Medulla oblongata (tissue), 1 donor: ENCODE data around the gene FAM50A.

Source experiments
- DNase-seq: peaks from one replicate; pipeline ENCODE4 v3.0.0-alpha.2; 2015; ENCODE audit errors: extremely low spot score

The FAM50A gene

GRCh38 chrX:154463611-154464220 lies 19.8 kb downstream of the FAM50A start:
- DNase-seq = no peak

GRCh38 chrX:154464806-154465365 lies 20.9 kb downstream of the FAM50A start:
- no peak for DNase-seq

DNA sequence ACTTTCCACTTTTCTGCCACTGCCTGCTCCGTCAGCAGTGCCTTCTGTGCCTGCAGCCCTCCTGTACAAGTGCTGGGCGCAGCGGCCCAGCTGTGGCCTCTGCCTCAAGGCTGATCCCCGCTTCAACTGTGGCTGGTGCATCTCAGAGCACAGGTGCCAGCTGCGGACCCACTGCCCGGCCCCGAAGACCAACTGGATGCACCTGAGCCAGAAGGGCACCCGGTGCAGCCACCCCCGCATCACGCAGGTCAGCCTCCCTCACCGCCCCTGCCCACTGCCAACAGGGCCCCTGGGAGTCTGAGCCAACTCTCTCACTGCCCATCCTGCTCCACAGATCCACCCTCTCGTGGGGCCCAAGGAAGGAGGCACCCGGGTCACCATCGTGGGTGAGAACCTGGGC lies 21.7 kb downstream of the FAM50A start:
- DNase-seq = no peak

DNA sequence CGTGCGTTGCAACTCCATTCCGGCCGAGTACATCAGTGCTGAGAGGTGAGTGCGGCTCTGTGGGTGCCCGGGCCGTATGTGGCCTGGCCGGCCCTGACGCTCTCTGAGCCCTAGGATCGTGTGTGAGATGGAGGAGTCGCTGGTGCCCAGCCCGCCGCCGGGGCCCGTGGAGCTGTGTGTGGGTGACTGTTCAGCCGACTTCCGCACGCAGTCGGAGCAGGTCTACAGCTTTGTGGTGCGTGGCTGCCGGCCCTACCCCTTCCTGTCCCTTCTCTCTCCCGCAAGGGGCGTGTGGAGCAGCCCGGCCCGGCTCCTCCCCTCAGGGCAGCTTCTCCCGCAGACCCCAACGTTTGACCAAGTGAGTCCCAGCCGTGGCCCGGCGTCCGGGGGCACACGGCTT lies 22.1 kb downstream of the FAM50A start:
- DNase-seq = no peak

DNA sequence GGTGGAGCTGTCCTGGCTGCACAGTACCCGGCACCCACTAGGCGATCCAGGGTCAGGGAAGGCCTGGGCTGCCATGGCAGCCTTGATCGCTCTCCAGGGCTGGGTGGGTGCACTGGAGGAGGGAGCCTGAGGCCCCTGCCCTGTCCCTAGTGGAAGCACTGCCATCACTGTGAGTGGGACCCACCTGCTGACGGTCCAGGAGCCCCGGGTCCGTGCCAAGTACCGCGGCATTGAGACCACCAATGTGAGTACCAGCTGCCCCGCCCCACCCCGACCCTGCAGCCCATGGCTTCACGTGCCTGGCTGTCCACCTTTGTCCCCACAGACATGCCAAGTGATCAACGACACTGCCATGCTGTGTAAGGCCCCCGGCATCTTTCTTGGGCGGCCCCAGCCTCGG lies 23.0 kb downstream of the FAM50A start:
- DNase-seq = no peak

GRCh38 chrX:154467556-154467955 lies 23.6 kb downstream of the FAM50A start:
- DNase-seq = no peak

DNA sequence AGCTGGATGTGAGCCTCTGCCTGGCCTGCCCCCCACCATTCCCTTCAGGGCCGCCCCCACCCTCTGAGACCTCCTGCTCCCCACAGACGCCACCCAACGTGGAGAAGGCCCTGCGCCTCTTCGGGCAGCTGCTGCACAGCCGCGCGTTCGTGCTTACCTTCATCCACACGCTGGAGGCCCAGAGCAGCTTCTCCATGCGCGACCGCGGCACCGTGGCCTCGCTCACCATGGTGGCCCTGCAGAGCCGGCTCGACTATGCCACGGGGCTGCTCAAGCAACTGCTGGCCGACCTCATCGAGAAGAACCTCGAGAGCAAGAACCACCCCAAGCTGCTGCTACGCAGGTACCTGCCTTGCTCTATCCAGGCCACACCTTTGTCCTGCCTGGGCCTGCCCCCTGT lies 24.3 kb downstream of the FAM50A start:
- no peak for DNase-seq

DNA sequence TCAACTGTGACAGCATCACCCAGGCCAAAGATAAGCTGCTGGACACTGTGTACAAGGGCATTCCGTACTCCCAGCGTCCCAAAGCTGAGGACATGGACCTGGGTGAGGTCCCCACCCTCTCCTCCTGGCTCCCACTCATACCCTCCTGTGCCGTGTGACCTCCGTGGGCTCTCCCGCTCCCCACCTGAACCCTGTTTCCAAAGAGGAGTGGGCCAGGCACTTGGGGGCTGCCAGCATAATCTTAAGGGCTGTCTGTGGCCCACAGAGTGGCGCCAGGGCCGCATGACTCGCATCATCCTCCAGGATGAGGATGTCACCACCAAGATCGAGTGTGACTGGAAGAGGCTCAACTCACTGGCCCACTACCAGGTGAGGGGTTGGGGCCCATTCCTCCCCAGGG lies 25.2 kb downstream of the FAM50A start:
- DNase-seq = no peak

DNA sequence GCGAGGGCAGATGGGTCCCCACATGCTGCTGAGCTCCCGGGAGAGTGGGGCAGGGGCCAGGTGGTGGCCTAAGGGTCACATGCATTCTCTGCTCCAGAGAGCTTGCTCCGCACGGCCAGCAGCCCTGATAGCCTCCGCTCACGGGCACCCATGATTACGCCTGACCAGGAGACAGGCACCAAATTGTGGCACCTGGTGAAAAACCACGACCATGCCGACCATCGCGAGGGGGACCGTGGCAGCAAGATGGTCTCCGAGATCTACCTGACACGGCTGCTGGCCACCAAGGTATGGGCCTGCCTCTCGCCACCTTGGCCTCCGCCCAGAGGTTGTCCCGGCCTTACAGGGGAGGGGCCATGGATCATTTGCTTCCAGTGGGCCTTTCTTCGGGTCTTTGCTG lies 25.9 kb downstream of the FAM50A start:
- no peak for DNase-seq

DNA sequence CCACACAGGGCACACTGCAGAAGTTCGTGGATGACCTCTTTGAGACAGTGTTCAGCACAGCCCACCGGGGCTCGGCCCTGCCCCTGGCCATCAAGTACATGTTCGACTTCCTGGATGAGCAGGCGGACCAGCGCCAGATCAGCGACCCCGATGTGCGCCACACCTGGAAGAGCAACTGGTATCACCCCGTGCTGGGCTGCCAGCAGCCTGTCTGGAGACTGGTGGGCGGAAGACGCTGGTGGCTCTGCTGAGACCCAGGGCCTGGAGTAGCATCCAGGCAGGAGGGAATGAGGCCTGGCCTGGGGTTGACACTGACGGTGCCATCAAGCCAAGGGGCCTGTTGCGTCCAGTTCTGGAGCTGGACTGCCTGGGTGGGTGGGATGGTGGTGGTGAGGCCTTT lies 26.5 kb downstream of the FAM50A start:
- DNase-seq = no peak

- DNase-seq = no peak
Observed at GRCh38 chrX:154470914-154471568, 27.1 kb downstream of the FAM50A start.

DNA sequence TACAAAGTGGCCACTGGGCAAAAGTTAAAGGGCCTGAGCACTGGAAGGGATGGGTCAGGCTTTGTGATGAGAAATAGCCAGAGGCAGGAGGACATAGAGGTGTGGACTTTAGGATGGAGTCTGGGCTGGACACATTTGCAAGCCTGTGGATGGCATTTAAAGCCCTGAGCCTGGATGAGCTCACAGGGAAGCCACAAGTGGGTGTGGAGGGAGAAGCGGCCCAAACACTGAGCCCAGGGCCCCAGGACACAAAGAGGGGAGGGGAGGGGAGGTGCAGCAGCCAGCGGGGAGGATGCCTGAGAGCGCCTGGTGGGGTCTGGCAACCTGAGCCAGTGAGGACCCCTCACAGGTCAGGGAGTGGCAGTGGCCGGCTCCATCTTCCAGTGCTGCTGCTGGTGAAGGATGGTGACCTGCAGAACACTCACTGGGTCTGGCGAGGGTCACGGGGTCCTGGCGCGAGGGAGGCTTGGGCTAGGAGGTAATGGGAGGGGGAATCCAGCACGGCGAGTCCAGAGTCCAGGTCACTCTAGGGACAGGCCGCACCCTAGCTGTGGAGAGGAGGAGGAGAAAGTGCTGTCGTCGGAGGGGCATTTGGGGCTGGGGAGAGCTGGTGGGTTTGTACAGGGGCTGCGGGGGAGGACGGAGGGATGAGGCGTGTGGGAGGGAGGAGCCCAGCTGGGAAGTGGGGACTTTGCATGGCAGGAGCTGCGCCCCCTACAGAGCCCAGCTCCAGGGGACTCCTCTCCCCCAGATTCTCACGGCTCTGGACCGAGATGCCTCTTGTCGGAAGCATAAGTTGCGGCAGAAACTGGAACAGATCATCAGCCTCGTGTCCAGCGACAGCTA lies 28.1 kb downstream of the FAM50A start:
- DNase-seq = no peak

DNA sequence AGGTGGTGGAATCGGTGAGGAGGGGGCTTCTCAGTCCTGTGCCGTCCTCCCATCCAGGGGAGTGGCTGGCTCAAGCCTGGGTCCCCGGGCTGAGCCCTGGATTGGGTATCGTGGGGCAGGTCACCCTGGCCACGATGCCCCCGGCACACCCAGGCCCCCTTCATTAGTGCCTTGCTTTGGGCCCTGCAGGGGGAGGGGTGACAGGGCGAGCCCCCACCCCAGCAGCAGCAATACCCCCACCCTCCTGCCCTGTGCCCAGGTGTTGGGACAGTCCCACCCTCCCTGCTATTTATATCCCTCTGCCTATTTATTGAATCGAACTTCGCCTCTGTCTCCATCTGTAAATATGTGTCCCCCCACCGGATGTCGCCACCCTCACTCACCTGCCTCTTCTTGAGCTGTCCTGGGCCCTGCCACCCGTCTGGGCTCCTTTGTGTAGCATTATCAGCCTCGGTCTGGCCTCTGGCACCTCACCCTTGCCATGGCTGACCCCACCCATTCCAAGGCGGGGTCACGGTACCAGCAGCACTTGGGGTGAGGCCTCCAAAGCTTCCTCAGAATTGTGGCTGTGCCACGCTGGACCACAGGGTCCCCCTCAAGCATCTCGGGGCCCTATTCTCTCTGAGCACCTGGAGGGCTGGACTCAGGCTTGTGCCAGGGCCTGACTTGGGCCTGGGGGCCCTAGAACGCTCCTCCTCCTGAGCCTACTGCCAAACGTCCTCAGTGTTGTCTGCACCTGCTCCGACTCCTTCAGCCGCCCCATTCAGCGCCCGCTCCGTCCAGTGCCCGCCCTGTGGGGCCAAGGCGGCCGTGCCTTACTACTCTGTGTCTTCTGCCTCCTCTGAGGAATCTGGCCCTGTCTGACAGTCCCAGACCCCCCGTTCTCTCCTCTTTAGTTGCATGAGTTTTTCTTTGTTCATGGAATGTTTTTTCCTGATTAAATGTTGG lies 29.0 kb downstream of the FAM50A start:
- no peak for DNase-seq

- DNase-seq = no peak
Observed at GRCh38 chrX:154473683-154474082, 29.7 kb downstream of the FAM50A start.

- no peak for DNase-seq
Observed at GRCh38 chrX:154476821-154477220, 32.9 kb downstream of the FAM50A start.

DNA sequence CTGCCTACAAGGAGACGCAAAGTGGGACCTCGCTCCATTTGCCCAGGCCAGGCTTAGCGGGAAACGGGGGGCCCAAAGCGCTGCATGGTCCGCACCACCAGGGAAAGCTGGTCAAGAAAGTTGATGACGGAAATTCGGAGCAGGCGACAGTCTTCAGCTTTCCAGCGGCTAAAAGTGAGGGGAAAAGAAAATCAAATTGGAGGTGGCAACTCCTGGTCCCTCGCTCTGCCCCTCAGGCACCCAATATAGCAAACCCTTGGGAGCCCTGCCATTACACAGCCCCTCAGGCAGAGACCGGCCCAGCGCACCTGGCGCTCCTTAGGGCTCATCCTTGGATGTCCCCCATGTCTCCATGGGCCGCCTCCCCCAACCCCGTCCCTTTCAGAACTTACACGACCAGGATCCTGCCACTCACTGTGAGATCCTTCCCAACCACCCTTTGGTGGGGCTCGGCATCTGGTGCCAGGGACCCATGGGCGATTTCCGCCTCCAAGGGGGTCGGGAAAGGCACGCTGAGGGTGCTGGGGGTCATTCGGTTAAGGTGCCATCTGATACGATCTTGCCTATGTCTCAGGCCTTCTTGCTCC lies 34.0 kb downstream of the FAM50A start:
- no peak for DNase-seq

DNA sequence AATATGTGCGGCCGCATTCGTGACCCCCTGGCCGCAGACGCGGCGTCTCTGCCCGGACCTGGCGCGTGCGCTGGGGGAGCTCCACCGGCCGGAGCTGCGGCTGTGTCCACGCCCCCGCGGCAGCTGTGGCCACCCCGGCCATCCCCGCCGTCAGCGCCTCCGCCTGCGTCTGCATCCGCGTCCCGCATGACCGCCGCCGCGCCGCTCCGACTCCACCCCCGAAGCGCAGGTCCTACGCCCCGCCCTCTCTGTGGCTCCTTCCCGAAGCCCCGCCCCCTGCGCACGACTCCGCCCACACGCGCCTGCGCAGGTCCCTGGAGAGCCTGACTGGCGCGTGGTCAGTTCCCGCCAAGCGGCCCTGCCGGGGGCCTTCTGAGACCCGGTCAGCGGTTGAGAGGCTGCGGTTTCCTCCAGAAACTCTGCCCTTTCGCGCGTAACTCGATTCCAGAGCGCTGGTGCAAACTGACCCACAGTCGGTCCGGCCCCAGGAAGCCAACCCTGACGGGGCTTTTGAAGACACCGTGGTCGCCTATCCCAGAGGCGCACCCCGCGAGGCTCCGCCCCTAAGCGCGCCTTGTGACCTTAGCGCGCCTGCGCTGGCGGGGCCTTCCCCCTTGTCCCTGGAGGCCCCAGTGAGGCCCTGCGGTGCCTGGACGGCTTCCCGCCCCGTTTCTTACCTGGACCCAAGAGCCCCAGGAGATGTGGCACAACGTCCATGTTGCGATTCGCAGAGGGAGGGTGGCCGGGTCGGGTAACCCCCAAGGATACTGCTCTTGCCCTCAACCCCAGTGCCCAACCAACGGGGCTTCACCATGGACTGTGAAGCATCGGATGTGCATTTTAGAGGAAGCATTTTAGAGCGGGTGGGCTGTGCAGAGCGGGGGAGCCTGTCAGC lies 35.0 kb downstream of the FAM50A start, which contains the start of gene LAGE3:
LAGE3 (minus strand) TSS at position 554 of the 895 bp plus-strand sequence; CDS start at position 188, 366 bp downstream.
- peak; percentile 88 for DNase-seq

- no peak for DNase-seq
Observed at GRCh38 chrX:154481195-154481594, 37.3 kb downstream of the FAM50A start.

- DNase-seq = no peak
Observed at GRCh38 chrX:154481911-154482601, 38.1 kb downstream of the FAM50A start.
